ENCODE data around the gene HMCN1. TPM values are rescaled to one million over a fixed set of nuclear protein-coding genes. Genes with fewer than 3 reads are reported as not detected.

HMCN1 gene
- total RNA-seq, 1 experiment from 2014 or later: 0.31 TPM

DNA sequence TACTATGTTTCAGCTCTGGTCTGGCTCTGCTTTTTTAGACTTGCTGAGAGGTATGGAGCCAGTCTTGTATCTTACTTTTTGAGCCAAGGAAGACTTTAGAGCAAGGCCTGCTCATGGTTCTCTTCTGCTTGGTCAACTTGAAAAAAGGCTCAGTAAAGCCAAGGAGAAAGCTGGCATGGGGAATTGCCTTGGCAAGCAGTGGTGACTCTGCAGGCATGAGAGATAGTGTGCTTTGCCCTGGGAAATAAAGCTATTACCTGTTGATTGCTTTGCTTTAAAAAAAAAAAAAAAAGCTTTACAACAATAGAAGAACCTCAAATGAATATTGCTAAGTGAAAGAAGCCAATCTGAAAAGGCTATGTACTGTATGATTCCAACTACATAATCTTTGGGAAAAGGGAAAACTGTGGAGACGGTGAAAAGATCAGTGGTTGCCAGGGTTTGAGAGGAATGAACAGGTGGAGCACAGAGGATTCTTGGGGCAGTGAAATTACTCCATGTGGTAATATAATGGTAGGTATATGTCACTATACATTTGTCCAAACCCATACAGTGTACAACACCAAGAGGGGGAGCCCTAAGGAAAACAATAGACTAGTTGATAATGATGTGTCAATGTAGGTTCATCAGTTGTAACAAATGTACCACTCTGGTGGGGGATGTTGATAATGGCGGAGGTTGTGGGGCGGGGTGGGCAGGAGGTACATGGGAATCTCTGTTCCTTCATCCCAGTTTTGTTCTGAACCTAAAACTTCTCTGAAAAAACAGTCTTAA lies 87.6 kb downstream of the HMCN1 start:
- no peak for TF ChIP-seq EZH2 (IDR thresholded peaks at IDR 0.05; ENCODE audit: low read depth)
- Histone ChIP-seq H4K20me1 (ENCODE audit: insufficient read depth) (no peaks in the 10 kb centered on the region), H3K4me1 (replicated peaks; ENCODE audit: insufficient read depth) (0 out of 2 replicates have a peak, but pooled peaks cover 5% of the 10 kb centered on the region), H2AFZ (no peak overlapping the region), H3K36me3 (ENCODE audit: low read depth) (no peaks in the 10 kb centered on the region), H3K9me2 (ENCODE audit: insufficient read depth) (no peaks in the 10 kb centered on the region), H3K4me2 (no peak overlapping the region), H3F3A (ENCODE audit: insufficient read depth, low read depth) (no peaks in the 10 kb centered on the region), H3K9me3 (ENCODE audit: insufficient read depth, low read depth) (peaks cover 3% of the 10 kb centered on the region), H3K27ac (no peak overlapping the region), H3K79me2 (ENCODE audit: low read depth) (no peaks in the 10 kb centered on the region), H3K27me3 (ENCODE audit: insufficient read depth, low read depth) (no peaks in the 10 kb centered on the region), H3K4me3 (no peak overlapping the region)
- no TSS peak for BruUV-seq (replicated peaks)
- intact Hi-C loops (cut with micrococcal nuclease; ENCODE audit: unreplicated experiment): no loop called here
- CTCF ChIA-PET: no interaction called here
- no peak for DNase-seq
- POLR2A ChIA-PET (ENCODE audit: unreplicated experiment): interaction anchor here (0.5 kb wide), 1 partner anchor 322 kb away, joined by 3 read pairs; no protein-coding TSS in a partner anchor

- Histone ChIP-seq H3K4me1 (replicated peaks; ENCODE audit: insufficient read depth) (0 out of 2 replicates have a peak, but pooled peaks cover 5% of the 10 kb centered on the region), H3K36me3 (ENCODE audit: low read depth) (no peaks in the 10 kb centered on the region), H3K9me3 (ENCODE audit: insufficient read depth, low read depth) (peaks cover 3% of the 10 kb centered on the region), H3K79me2 (ENCODE audit: low read depth) (no peaks in the 10 kb centered on the region), H3K27me3 (ENCODE audit: insufficient read depth, low read depth) (no peaks in the 10 kb centered on the region), H3K27ac (no peak overlapping the region), H3K4me3 (no peak overlapping the region), H4K20me1 (ENCODE audit: insufficient read depth) (no peaks in the 10 kb centered on the region), H3K9me2 (ENCODE audit: insufficient read depth) (no peaks in the 10 kb centered on the region), H3K4me2 (no peak overlapping the region), H3F3A (ENCODE audit: insufficient read depth, low read depth) (no peaks in the 10 kb centered on the region), H2AFZ (peak overlapping the region; percentile 36; the same call in 1 of the 2 replicates)
- TF ChIP-seq EZH2 (IDR thresholded peaks at IDR 0.05; ENCODE audit: low read depth): no peak
- TF ChIP-seq, protein P1, sequence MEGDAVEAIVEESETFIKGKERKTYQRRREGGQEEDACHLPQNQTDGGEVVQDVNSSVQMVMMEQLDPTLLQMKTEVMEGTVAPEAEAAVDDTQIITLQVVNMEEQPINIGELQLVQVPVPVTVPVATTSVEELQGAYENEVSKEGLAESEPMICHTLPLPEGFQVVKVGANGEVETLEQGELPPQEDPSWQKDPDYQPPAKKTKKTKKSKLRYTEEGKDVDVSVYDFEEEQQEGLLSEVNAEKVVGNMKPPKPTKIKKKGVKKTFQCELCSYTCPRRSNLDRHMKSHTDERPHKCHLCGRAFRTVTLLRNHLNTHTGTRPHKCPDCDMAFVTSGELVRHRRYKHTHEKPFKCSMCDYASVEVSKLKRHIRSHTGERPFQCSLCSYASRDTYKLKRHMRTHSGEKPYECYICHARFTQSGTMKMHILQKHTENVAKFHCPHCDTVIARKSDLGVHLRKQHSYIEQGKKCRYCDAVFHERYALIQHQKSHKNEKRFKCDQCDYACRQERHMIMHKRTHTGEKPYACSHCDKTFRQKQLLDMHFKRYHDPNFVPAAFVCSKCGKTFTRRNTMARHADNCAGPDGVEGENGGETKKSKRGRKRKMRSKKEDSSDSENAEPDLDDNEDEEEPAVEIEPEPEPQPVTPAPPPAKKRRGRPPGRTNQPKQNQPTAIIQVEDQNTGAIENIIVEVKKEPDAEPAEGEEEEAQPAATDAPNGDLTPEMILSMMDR (conservative IDR thresholded peaks at IDR 0.05): no peak
- intact Hi-C loops (cut with micrococcal nuclease; ENCODE audit: unreplicated experiment): no loop called here
- ChIA-PET POLR2A (ENCODE audit: unreplicated experiment) (no interaction called here), CTCF (no interaction called here)
- BruUV-seq (replicated peaks): no TSS peak
- no peak for DNase-seq
Measured at GRCh38 chr1:185823467-185823866, 89.3 kb downstream of the HMCN1 start.

DNA sequence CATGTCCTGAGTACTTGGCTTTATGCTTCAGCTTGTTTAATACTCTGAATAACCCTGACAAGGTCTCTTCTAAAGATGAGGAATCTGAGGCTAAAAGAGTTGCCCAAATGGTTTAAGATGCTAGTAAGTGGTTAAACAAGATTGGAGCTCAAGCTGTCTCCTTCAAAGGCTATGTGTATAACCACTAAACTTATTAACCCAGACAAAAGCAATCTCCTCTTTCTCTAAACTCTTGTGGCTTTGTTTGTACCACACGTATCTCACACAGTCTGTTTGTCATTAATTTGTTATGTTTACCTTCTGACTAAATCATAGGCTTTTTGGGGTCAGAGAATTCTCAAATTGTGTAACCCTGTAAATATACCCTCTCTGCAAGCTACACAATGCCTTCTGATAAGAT lies 89.9 kb downstream of the HMCN1 start:
- Histone ChIP-seq H3K9me3 (ENCODE audit: insufficient read depth, low read depth) (peaks cover 3% of the 10 kb centered on the region), H3K4me2 (no peak overlapping the region), H3K27ac (no peak overlapping the region), H3K27me3 (ENCODE audit: insufficient read depth, low read depth) (no peaks in the 10 kb centered on the region), H3F3A (ENCODE audit: insufficient read depth, low read depth) (no peaks in the 10 kb centered on the region), H3K79me2 (ENCODE audit: low read depth) (no peaks in the 10 kb centered on the region), H3K4me3 (no peak overlapping the region), H3K9me2 (ENCODE audit: insufficient read depth) (no peaks in the 10 kb centered on the region), H3K36me3 (ENCODE audit: low read depth) (no peaks in the 10 kb centered on the region), H4K20me1 (ENCODE audit: insufficient read depth) (no peaks in the 10 kb centered on the region), H3K4me1 (replicated peaks; ENCODE audit: insufficient read depth) (0 out of 2 replicates have a peak, but pooled peaks cover 5% of the 10 kb centered on the region), H2AFZ (peak overlapping the region; percentile 36; the same call in 1 of the 2 replicates)
- intact Hi-C loops (cut with micrococcal nuclease; ENCODE audit: unreplicated experiment): no loop called here
- ChIA-PET CTCF (no interaction called here), POLR2A (ENCODE audit: unreplicated experiment) (no interaction called here)
- no peak for TF ChIP-seq EZH2 (IDR thresholded peaks at IDR 0.05; ENCODE audit: low read depth)
- TF ChIP-seq, protein P1 (conservative IDR thresholded peaks at IDR 0.05): no peak
- BruUV-seq (replicated peaks): no TSS peak
- DNase-seq: peak in 1 of 2 experiments; percentile 39
